Measurements from ENCODE around the gene UBE2G1.

Gene UBE2G1

GRCh38 chr17:4248504-4249277 lies 117.8 kb downstream of the UBE2G1 start:
- no peak for DNase-seq (ENCODE audit: low read depth, low spot score)

GRCh38 chr17:4247971-4248388 lies 118.5 kb downstream of the UBE2G1 start:
- no peak for DNase-seq (ENCODE audit: low read depth, low spot score)

GRCh38 chr17:4247361-4247970 lies 119.0 kb downstream of the UBE2G1 start:
- DNase-seq (ENCODE audit: low read depth, low spot score) = no peak

GRCh38 chr17:4246674-4247073 lies 119.8 kb downstream of the UBE2G1 start:
- DNase-seq (ENCODE audit: low read depth, low spot score) = no peak

GRCh38 chr17:4241535-4241934 lies 124.9 kb downstream of the UBE2G1 start:
- DNase-seq (ENCODE audit: low read depth, low spot score) = no peak

GRCh38 chr17:4236456-4236855 lies 130.0 kb downstream of the UBE2G1 start:
- DNase-seq (ENCODE audit: low read depth, low spot score) = no peak

- no peak for DNase-seq (ENCODE audit: low read depth, low spot score)
Measured at GRCh38 chr17:4235372-4236279, 130.8 kb downstream of the UBE2G1 start.

GRCh38 chr17:4234401-4234800 lies 132.1 kb downstream of the UBE2G1 start:
- DNase-seq (ENCODE audit: low read depth, low spot score) = no peak

- no peak for DNase-seq (ENCODE audit: low read depth, low spot score)
Measured at GRCh38 chr17:4233668-4234258, 132.7 kb downstream of the UBE2G1 start.

GRCh38 chr17:4232168-4232813 lies 134.2 kb downstream of the UBE2G1 start:
- no peak for DNase-seq (ENCODE audit: low read depth, low spot score)

- peak; percentile 51 for DNase-seq (ENCODE audit: low read depth, low spot score)
Measured at GRCh38 chr17:4229627-4230541, 136.6 kb downstream of the UBE2G1 start.

- DNase-seq (ENCODE audit: low read depth, low spot score) = no peak
Measured at GRCh38 chr17:4221899-4222659, 144.4 kb downstream of the UBE2G1 start.

- DNase-seq (ENCODE audit: low read depth, low spot score) = no peak
Measured at GRCh38 chr17:4221163-4221562, 145.3 kb downstream of the UBE2G1 start.

- DNase-seq (ENCODE audit: low read depth, low spot score) = no peak
Measured at GRCh38 chr17:4220655-4221054, 145.8 kb downstream of the UBE2G1 start.

All from brain pericyte (primary cell).